A673 (cell line): ENCODE data around the gene SHISA9. TPM values are rescaled to one million over a fixed set of nuclear protein-coding genes. Genes with fewer than 3 reads are reported as not detected.

Experiments used
- BruUV-seq: library from RNA; stranded (reverse); fragments of 400-500 nt; replicated peaks from 2 replicates; lab custom pipeline; 2021; lab: Mats Ljungman, UMichigan
- CTCF ChIA-PET: fragments of 300-600 bp; sonication (Branson Sonifier 250); formaldehyde crosslinking; loops from one replicate; lab custom pipeline; 2022; ENCODE audit warnings: antibody characterized with exemption; lab: Charles Lee
- POLR2A ChIA-PET: fragments of 300-600 bp; sonication (Branson Sonifier 250); formaldehyde crosslinking; loops from one replicate; lab custom pipeline; 2022; ENCODE audit warnings: antibody characterized with exemption; ENCODE audit not compliant: low non-redundant PET; lab: Charles Lee
- DNase-seq: peaks from one replicate; pipeline ENCODE4 v3.0.0-alpha.2; 2015; ENCODE audit warnings: low spot score
- H3K27ac ChIP-seq: fragments of 200-600 bp; sonication (generic); 2 replicates; pipeline ENCODE4 v1.5.1; 2016; ENCODE audit warnings: mixed run types, low read depth, mild to moderate bottlenecking, mixed read lengths, antibody characterized with exemption, low read length; ENCODE audit not compliant: poor library complexity, severe bottlenecking
- H3K27me3 ChIP-seq: fragments of 200-600 bp; sonication (generic); replicated peaks from 2 replicates; pipeline ENCODE4 v1.6.1; 2017; ENCODE audit warnings: mixed run types, low read depth, mild to moderate bottlenecking, mixed read lengths, antibody characterized with exemption, low read length; ENCODE audit not compliant: insufficient read depth, poor library complexity
- H3K36me3 ChIP-seq: fragments of 200-600 bp; sonication (generic); 2 replicates; pipeline ENCODE4 v1.6.1; 2016; ENCODE audit warnings: mixed run types, mild to moderate bottlenecking, mixed read lengths, antibody characterized with exemption, low read length; ENCODE audit not compliant: insufficient read depth, poor library complexity, severe bottlenecking
- H3K4me1 ChIP-seq: fragments of 200-600 bp; sonication (generic); 2 replicates; pipeline ENCODE4 v1.6.1; 2017; ENCODE audit warnings: mixed run types, mild to moderate bottlenecking, mixed read lengths, antibody characterized with exemption, low read length; ENCODE audit not compliant: insufficient read depth, poor library complexity, severe bottlenecking
- H3K4me3 ChIP-seq: fragments of 200-600 bp; sonication (generic); 2 replicates; pipeline ENCODE4 v1.5.1; 2016; ENCODE audit warnings: low read depth, mixed run types, mild to moderate bottlenecking, mixed read lengths, low read length; ENCODE audit not compliant: poor library complexity, severe bottlenecking
- H3K9me3 ChIP-seq: fragments of 200-600 bp; sonication (generic); 2 replicates; pipeline ENCODE4 v1.6.1; 2016; ENCODE audit warnings: mixed run types, low read depth, mild to moderate bottlenecking, mixed read lengths, antibody characterized with exemption, low read length; ENCODE audit not compliant: poor library complexity, severe bottlenecking
- CTCF ChIP-seq: fragments of 300-800, 200-600 bp; sonication (generic); conservative IDR thresholded peaks from 2 replicates; pipeline ENCODE4 v1.5.1; 2017; ENCODE audit warnings: low read depth, mild to moderate bottlenecking, antibody characterized with exemption, low read length, moderate library complexity, mixed read lengths
- EZH2 ChIP-seq: fragments of 200-600 bp; sonication (generic); IDR thresholded peaks from 2 replicates; pipeline ENCODE4 v1.6.1; 2017; ENCODE audit warnings: borderline replicate concordance, low read depth, mild to moderate bottlenecking, mixed read lengths, antibody characterized with exemption, low read length; ENCODE audit not compliant: poor library complexity, severe bottlenecking
- intact Hi-C: fragments of 100-400 bp; cut with micrococcal nuclease; formaldehyde crosslinking; loops from one replicate; pipeline ENCODE4 v1.10.0; 2022; ENCODE audit not compliant: unreplicated experiment
- total RNA-seq: library from RNA; stranded (reverse); gene quantifications from 2 replicates; pipeline ENCODE4 v1.2.3, GENCODE V29; 2021

Gene SHISA9
- total RNA-seq, 1 experiment from 2014 or later = not detected

DNA sequence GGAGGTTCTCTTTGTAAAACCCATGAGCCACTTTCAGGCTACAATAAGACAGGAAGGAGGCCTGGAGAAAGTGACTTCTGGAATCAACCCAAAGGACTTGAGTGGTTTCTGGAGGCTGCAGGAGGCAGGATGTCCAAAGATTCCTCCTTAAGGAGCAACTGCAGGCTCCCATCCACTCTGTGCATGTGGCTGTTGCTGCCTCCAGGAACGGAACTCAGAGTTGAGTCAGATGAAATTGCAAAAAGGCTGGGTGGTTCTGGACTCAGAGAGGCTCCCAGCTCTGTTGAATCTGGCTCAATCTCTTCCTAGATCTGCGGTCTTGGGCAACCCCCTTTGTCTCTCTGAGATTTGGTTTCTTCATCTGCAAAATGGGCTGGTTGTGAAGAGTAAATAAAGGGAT is 197.1 kb downstream of the SHISA9 start:
- CTCF ChIA-PET = no interaction called here
- intact Hi-C loops = no loop called here

GRCh38 chr16:13099822-13100221 is 198.4 kb downstream of the SHISA9 start:
- Histone ChIP-seq H3K27me3 (no peaks in the 10 kb centered on the region), H3K4me3 (no peak overlapping the region), H3K36me3 (no peaks in the 10 kb centered on the region), H3K9me3 (peaks cover 16% of the 10 kb centered on the region), H3K4me1 (no peaks in the 10 kb centered on the region), H3K27ac (no peak overlapping the region)
- TF ChIP-seq EZH2 = no peak
- no peak for TF ChIP-seq CTCF
- no TSS peak for BruUV-seq
- POLR2A ChIA-PET = no interaction called here
- CTCF ChIA-PET = no interaction called here
- no peak for DNase-seq
- intact Hi-C loops = no loop called here

More for the DNA sequence above, 197.1 kb downstream of the SHISA9 start:
- BruUV-seq = no TSS peak
- POLR2A ChIA-PET = no interaction called here
- Histone ChIP-seq H3K27ac (no peak overlapping the region), H3K36me3 (no peaks in the 10 kb centered on the region), H3K4me3 (no peak overlapping the region), H3K4me1 (no peaks in the 10 kb centered on the region), H3K9me3 (peaks cover 16% of the 10 kb centered on the region), H3K27me3 (no peaks in the 10 kb centered on the region)
- TF ChIP-seq EZH2 (no peak), CTCF (no peak)
- no peak for DNase-seq

DNA sequence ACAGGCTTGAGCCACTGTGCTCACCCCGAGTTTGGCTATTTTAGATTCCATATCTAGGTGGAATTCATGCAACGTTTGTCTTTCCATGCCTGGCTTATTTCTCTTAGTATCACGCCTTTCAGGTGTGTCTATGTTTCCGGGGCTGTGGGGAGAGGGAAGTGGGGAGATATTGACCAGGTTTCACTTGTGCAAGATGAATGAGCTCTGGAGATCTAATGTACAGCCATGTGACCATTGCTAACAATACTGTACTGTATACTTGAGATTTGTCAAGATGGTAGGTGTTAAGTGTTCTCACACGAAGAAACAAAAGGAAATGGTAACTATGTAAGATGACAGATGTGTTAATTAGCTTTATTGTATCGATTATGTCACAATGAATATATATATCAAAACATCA is 199.6 kb downstream of the SHISA9 start:
- no peaks in the 10 kb centered on the region for H3K27me3 ChIP-seq
- CTCF ChIA-PET = no interaction called here
- BruUV-seq = no TSS peak
- TF ChIP-seq CTCF = no peak
- TF ChIP-seq EZH2 = no peak
- H3K27ac ChIP-seq = no peak overlapping the region
- DNase-seq = no peak
- no peaks in the 10 kb centered on the region for H3K36me3 ChIP-seq
- intact Hi-C loops = no loop called here
- H3K4me1 ChIP-seq = no peaks in the 10 kb centered on the region
- H3K9me3 ChIP-seq = peaks cover 26% of the 10 kb centered on the region
- POLR2A ChIA-PET = no interaction called here
- H3K4me3 ChIP-seq = no peak overlapping the region
